ENCODE results near the gene ZNF24.

DNA sequence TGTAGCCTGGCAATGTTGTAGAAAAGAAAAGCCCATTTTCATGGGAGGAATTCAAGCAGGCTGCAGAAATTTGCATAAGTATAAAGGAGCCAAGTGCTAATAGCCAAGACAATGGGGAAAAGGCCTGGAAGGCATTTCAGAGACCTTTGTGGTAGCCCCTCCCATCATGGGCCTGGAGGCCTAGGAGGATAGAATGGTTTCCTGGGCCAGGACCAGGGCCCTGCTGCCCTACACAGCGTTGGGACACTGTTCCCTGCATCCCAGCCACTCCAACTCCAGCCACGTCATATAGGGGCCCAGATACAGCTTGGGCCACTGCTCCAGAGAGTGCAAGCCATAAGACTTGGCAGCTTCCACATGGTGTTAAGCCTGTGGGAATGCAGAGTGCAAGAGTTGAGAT, 8.1 kb upstream of the ZNF24 start:
- TF ChIP-seq, protein P1, sequence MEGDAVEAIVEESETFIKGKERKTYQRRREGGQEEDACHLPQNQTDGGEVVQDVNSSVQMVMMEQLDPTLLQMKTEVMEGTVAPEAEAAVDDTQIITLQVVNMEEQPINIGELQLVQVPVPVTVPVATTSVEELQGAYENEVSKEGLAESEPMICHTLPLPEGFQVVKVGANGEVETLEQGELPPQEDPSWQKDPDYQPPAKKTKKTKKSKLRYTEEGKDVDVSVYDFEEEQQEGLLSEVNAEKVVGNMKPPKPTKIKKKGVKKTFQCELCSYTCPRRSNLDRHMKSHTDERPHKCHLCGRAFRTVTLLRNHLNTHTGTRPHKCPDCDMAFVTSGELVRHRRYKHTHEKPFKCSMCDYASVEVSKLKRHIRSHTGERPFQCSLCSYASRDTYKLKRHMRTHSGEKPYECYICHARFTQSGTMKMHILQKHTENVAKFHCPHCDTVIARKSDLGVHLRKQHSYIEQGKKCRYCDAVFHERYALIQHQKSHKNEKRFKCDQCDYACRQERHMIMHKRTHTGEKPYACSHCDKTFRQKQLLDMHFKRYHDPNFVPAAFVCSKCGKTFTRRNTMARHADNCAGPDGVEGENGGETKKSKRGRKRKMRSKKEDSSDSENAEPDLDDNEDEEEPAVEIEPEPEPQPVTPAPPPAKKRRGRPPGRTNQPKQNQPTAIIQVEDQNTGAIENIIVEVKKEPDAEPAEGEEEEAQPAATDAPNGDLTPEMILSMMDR (IDR thresholded peaks at IDR 0.05), result no peak
- TF ChIP-seq POLR2A (IDR thresholded peaks at IDR 0.05) (no peak), EP300 (IDR thresholded peaks at IDR 0.05) (no peak)
